Activated naive CD4-positive, alpha-beta T cell treated with anti-CD3 and anti-CD28 coated beads, Interleukin-2, amount 50 U/mL, for 16 hours (primary cell): ENCODE measurements around the gene TNIK.

Source experiments
- DNase-seq: peaks from one replicate; pipeline ENCODE4 v3.0.0-alpha.2; 2020

The TNIK gene

GRCh38 chr3:171416061-171416460, 44.1 kb downstream of the TNIK start:
- no peak for DNase-seq

GRCh38 chr3:171415070-171415469, 45.1 kb downstream of the TNIK start:
- no peak for DNase-seq

- DNase-seq, result no peak
Measured at GRCh38 chr3:171412473-171412872, 47.7 kb downstream of the TNIK start.

GRCh38 chr3:171412054-171412453, 48.2 kb downstream of the TNIK start:
- DNase-seq, result no peak

- DNase-seq, result no peak
Measured at GRCh38 chr3:171410186-171410585, 50.0 kb downstream of the TNIK start.

GRCh38 chr3:171407759-171408158, 52.4 kb downstream of the TNIK start:
- DNase-seq, result no peak

GRCh38 chr3:171404376-171404967, 55.7 kb downstream of the TNIK start:
- DNase-seq, result no peak

GRCh38 chr3:171402281-171402680, 57.9 kb downstream of the TNIK start:
- no peak for DNase-seq

GRCh38 chr3:171401432-171401831, 58.8 kb downstream of the TNIK start:
- DNase-seq, result no peak

GRCh38 chr3:171399842-171400241, 60.4 kb downstream of the TNIK start:
- DNase-seq, result no peak

GRCh38 chr3:171398343-171398742, 61.9 kb downstream of the TNIK start:
- DNase-seq, result no peak

GRCh38 chr3:171397089-171397488, 63.1 kb downstream of the TNIK start:
- no peak for DNase-seq

GRCh38 chr3:171396048-171396447, 64.2 kb downstream of the TNIK start:
- DNase-seq, result no peak

GRCh38 chr3:171393032-171393744, 67.0 kb downstream of the TNIK start:
- DNase-seq, result no peak

- DNase-seq, result no peak
Measured at GRCh38 chr3:171391432-171391831, 68.8 kb downstream of the TNIK start.

- no peak for DNase-seq
Measured at GRCh38 chr3:171390051-171390941, 69.9 kb downstream of the TNIK start.

GRCh38 chr3:171389491-171389890, 70.7 kb downstream of the TNIK start:
- no peak for DNase-seq

GRCh38 chr3:171388527-171388926, 71.7 kb downstream of the TNIK start:
- no peak for DNase-seq

- no peak for DNase-seq
Measured at GRCh38 chr3:171387062-171387461, 73.1 kb downstream of the TNIK start.

GRCh38 chr3:171385086-171385485, 75.1 kb downstream of the TNIK start:
- no peak for DNase-seq

- DNase-seq, result no peak
Measured at GRCh38 chr3:171384101-171384891, 75.9 kb downstream of the TNIK start.

- no peak for DNase-seq
Measured at GRCh38 chr3:171383206-171384018, 76.8 kb downstream of the TNIK start.
